HepG2 (cell line): Measurements from ENCODE around the gene NFE2L2. TPM values are rescaled to one million over a fixed set of nuclear protein-coding genes. Genes with fewer than 3 reads are reported as not detected.

Source experiments
- ARNT2 ChIP-seq: sonication (generic); formaldehyde crosslinking; IDR thresholded peaks from 2 replicates; pipeline ENCODE4 v1.8.0; 2022; ENCODE audit warnings: mild to moderate bottlenecking, low read depth, missing genetic modification reagents, moderate library complexity
- DNMT1 ChIP-seq: sonication (generic); formaldehyde crosslinking; IDR thresholded peaks from 2 replicates; pipeline ENCODE4 v1.5.1; 2020; ENCODE audit warnings: mild to moderate bottlenecking, missing genetic modification reagents
- ETV6 ChIP-seq: sonication (generic); formaldehyde crosslinking; conservative IDR thresholded peaks from 2 replicates; pipeline ENCODE4 v1.4.0; 2020; ENCODE audit warnings: missing genetic modification reagents
- FOXK2 ChIP-seq: fragments of 450-650 bp; IDR thresholded peaks from 2 replicates; pipeline ENCODE4 v1.6.1; 2016
- FOXP1 ChIP-seq, 2 experiments: fragments of 450-650 bp in 1 of 2; IDR thresholded peaks; 2 replicates each; pipeline ENCODE4 v1.6.1; 2017 to 2018; ENCODE audit warnings: antibody characterized with exemption in 1 of 2
- HBP1 ChIP-seq: IDR thresholded peaks from 2 replicates; pipeline ENCODE4 v1.6.1; 2016; ENCODE audit warnings: low read depth, control low read depth
- ISX ChIP-seq: sonication (generic); formaldehyde crosslinking; conservative IDR thresholded peaks from 2 replicates; pipeline ENCODE4 v1.5.0; 2020; ENCODE audit warnings: missing genetic modification reagents
- MAFF ChIP-seq: IDR thresholded peaks from 2 replicates; pipeline ENCODE4 v1.6.1; 2011; ENCODE audit warnings: low read depth, low read length, improper control_type of control experiment
- MEIS2 ChIP-seq: sonication (generic); formaldehyde crosslinking; IDR thresholded peaks from 2 replicates; pipeline ENCODE4 v1.9.0; 2021; ENCODE audit warnings: mild to moderate bottlenecking, missing genetic modification reagents
- NFIC ChIP-seq: IDR thresholded peaks from 2 replicates; pipeline ENCODE4 v1.6.1; 2012; ENCODE audit warnings: mild to moderate bottlenecking, low read length, inconsistent platforms
- NKX3-1 ChIP-seq: sonication (generic); formaldehyde crosslinking; IDR thresholded peaks from 2 replicates; pipeline ENCODE4 v1.5.0; 2020; ENCODE audit warnings: missing genetic modification reagents
- PATZ1 ChIP-seq: sonication (generic); formaldehyde crosslinking; IDR thresholded peaks from 2 replicates; pipeline ENCODE4 v1.4.0; 2020; ENCODE audit warnings: missing genetic modification reagents
- POLR2G ChIP-seq: fragments of 200-400 bp; formaldehyde crosslinking; IDR thresholded peaks from 2 replicates; pipeline ENCODE4 v1.6.1; 2018; ENCODE audit warnings: mild to moderate bottlenecking, low read depth, low read length, moderate library complexity
- RFX1 ChIP-seq: fragments of 450-650 bp; IDR thresholded peaks from 2 replicates; pipeline ENCODE4 v1.6.1; 2017
- SNRNP70 ChIP-seq: fragments of 200-400 bp; formaldehyde crosslinking; IDR thresholded peaks from 2 replicates; pipeline ENCODE4 v1.6.1; 2017; ENCODE audit warnings: mild to moderate bottlenecking, low read depth, low read length, moderate library complexity
- STAT5B ChIP-seq: sonication (generic); formaldehyde crosslinking; IDR thresholded peaks from 2 replicates; pipeline ENCODE4 v1.4.0; 2020; ENCODE audit warnings: missing genetic modification reagents
- TEAD2 ChIP-seq: sonication (generic); formaldehyde crosslinking; IDR thresholded peaks from 2 replicates; pipeline ENCODE4 v1.9.0; 2021; ENCODE audit warnings: missing genetic modification reagents
- TOPORS ChIP-seq: sonication (generic); formaldehyde crosslinking; IDR thresholded peaks from 2 replicates; pipeline ENCODE4 v1.8.0; 2023; ENCODE audit warnings: mild to moderate bottlenecking, missing genetic modification reagents
- TRIM22 ChIP-seq: fragments of 450-650 bp; IDR thresholded peaks from 2 replicates; pipeline ENCODE4 v1.6.1; 2017
- ZNF160 ChIP-seq: sonication (generic); formaldehyde crosslinking; IDR thresholded peaks from 2 replicates; pipeline ENCODE4 v1.8.0; 2022; ENCODE audit warnings: mild to moderate bottlenecking, inconsistent platforms, missing genetic modification reagents
- ZNF24 ChIP-seq: fragments of 450-650 bp; IDR thresholded peaks from 2 replicates; pipeline ENCODE4 v1.6.1; 2017; ENCODE audit warnings: antibody characterized with exemption, mild to moderate bottlenecking
- ZNF256 ChIP-seq: sonication (generic); formaldehyde crosslinking; conservative IDR thresholded peaks from 2 replicates; pipeline ENCODE4 v1.4.0; 2020; ENCODE audit warnings: missing genetic modification reagents
- ZNF263 ChIP-seq: sonication (generic); formaldehyde crosslinking; IDR thresholded peaks from 2 replicates; pipeline ENCODE4 v1.4.0; 2020; ENCODE audit warnings: missing genetic modification reagents
- ZNF331 ChIP-seq: sonication (generic); formaldehyde crosslinking; IDR thresholded peaks from 2 replicates; pipeline ENCODE4 v1.4.0; 2020; ENCODE audit warnings: missing genetic modification reagents
- ZNF501 ChIP-seq: sonication (generic); formaldehyde crosslinking; IDR thresholded peaks from 2 replicates; pipeline ENCODE4 v1.5.1; 2020; ENCODE audit warnings: mild to moderate bottlenecking, moderate library complexity, missing genetic modification reagents
- ZNF619 ChIP-seq: sonication (generic); formaldehyde crosslinking; IDR thresholded peaks from 2 replicates; pipeline ENCODE4 v1.4.0; 2020; ENCODE audit warnings: mild to moderate bottlenecking, missing genetic modification reagents
- ZNF672 ChIP-seq: sonication (generic); formaldehyde crosslinking; IDR thresholded peaks from 2 replicates; pipeline ENCODE4 v1.8.1; 2022; ENCODE audit warnings: missing genetic modification reagents
- ZNF790 ChIP-seq: sonication (generic); formaldehyde crosslinking; IDR thresholded peaks from 2 replicates; pipeline ENCODE4 v1.8.0; 2022; ENCODE audit warnings: missing genetic modification reagents, mild to moderate bottlenecking, borderline replicate concordance
- polyA plus RNA-seq, 8 experiments: library from polyadenylated mRNA; depleted of rRNA in 3 of 8; stranded (reverse) in 7 of 8; unstranded in 1 of 8; fragments of >200 nt; fragmentation: Illumina TruSeq in 4 of 8; extraction: Trizol in 4 of 8; gene quantifications; 2 replicates each; pipeline versions ENCODE4 v1.2.1 to v1.2.3, GENCODE V29; 2011 to 2016; ENCODE audit warnings: low read depth in 4 of 8, missing spikeins in 1 of 8, mixed read lengths in 1 of 8; ENCODE audit not compliant: insufficient read depth in 1 of 8
- total RNA-seq, 5 experiments: library from RNA; depleted of rRNA; stranded (reverse); fragments of >200 nt; fragmentation: Illumina TruSeq; extraction: Trizol; gene quantifications; 2 replicates each; pipeline ENCODE4 v1.2.3, GENCODE V29; 2016; ENCODE audit warnings: low read depth in 1 of 5

NFE2L2 gene
- total and polyA plus RNA-seq, 2 of the 13 experiments (the other 11 are each of a cell fraction or from before 2014, with no cell fraction given) = 84.6 to 215 TPM

- no peak for TF ChIP-seq ZNF619 (CRISPR knock-in tag)
- no peak; the same call in 1 of the 2 replicates for TF ChIP-seq NFIC
- peak; percentile 93 for TF ChIP-seq NKX3-1
- no peak for TF ChIP-seq DNMT1 (CRISPR knock-in tag)
- no peak; the same call in none of the 2 replicates for TF ChIP-seq HBP1
- TF ChIP-seq PATZ1 = no peak; the same call in 1 of the 2 replicates
- peak; percentile 97 for TF ChIP-seq POLR2G
- no peak for TF ChIP-seq FOXP1 (IDR thresholded peaks at IDR 0.05)
- peak; percentile 17; the same call in 1 of the 2 replicates for TF ChIP-seq FOXP1 (CRISPR knock-in tag; IDR thresholded peaks at IDR 0.05)
- no peak; the same call in 1 of the 2 replicates for TF ChIP-seq STAT5B
- no peak; the same call in 1 of the 2 replicates for TF ChIP-seq ZNF672 (CRISPR knock-in tag)
- 0 out of 2 replicates have a peak, but pooled peaks have one; percentile 4 for TF ChIP-seq FOXK2
- TF ChIP-seq MAFF = no peak
- TF ChIP-seq SNRNP70 = no peak
- no peak for TF ChIP-seq RFX1
- no peak for TF ChIP-seq ZNF790 (CRISPR knock-in tag)
- TF ChIP-seq ZNF501 (CRISPR knock-in tag) = peak; percentile 99
- no peak; the same call in 1 of the 2 replicates for TF ChIP-seq ETV6 (CRISPR knock-in tag)
- TF ChIP-seq ZNF331 = peak; percentile 78
- TF ChIP-seq ISX (CRISPR knock-in tag) = 0 out of 2 replicates have a peak, but pooled peaks have one; percentile 35
- no peak for TF ChIP-seq TEAD2 (CRISPR knock-in tag)
- peak; percentile 60; the same call in 1 of the 2 replicates for TF ChIP-seq ZNF263 (CRISPR knock-in tag)
- TF ChIP-seq ZNF160 (CRISPR knock-in tag) = no peak; the same call in none of the 2 replicates
- TF ChIP-seq MEIS2 (CRISPR knock-in tag) = no peak; the same call in 1 of the 2 replicates
- no peak for TF ChIP-seq TRIM22
- TF ChIP-seq ARNT2 (CRISPR knock-in tag) = no peak; the same call in 1 of the 2 replicates
- no peak for TF ChIP-seq ZNF256
- peak; percentile 57; the same call in 1 of the 2 replicates for TF ChIP-seq ZNF24
- TF ChIP-seq TOPORS = no peak; the same call in 1 of the 2 replicates
These were observed 52.2 kb downstream of the NFE2L2 start, which contains the start of gene HNRNPA3 (continued) for GRCh38 chr2:177212106-177212890.
